HG03060 (cell line): ENCODE data around the gene SMIM33.
"Not testable (repeated sequence)": the region's sequence is repeated elsewhere in the genome, so short reads cannot be mapped to it uniquely, and the experiment has no call there.

ENCODE experiments used
- ATAC-seq: cut with Tn5 transposase; IDR thresholded peaks from one replicate; pipeline ENCODE4 v1.9.1; 2021; ENCODE audit warnings: low read depth, moderate number of reproducible peaks; ENCODE audit not compliant: unreplicated experiment

SMIM33 gene

GRCh38 chr5:139456776-139457175 lies 14.0 kb upstream of the SMIM33 start:
- no peak for ATAC-seq

GRCh38 chr5:139457241-139457640 lies 13.6 kb upstream of the SMIM33 start:
- no peak for ATAC-seq

- no peak for ATAC-seq
Observed at GRCh38 chr5:139457653-139458306, 13.0 kb upstream of the SMIM33 start.

GRCh38 chr5:139458580-139459407 lies 12.0 kb upstream of the SMIM33 start:
- ATAC-seq: no peak

- ATAC-seq: no peak
Observed at GRCh38 chr5:139459451-139459934, 11.3 kb upstream of the SMIM33 start.

- ATAC-seq: no peak
Observed at GRCh38 chr5:139460455-139460854, 10.3 kb upstream of the SMIM33 start.

- ATAC-seq: no peak
Observed at GRCh38 chr5:139461176-139461575, 9.6 kb upstream of the SMIM33 start.

GRCh38 chr5:139461698-139462097 lies 9.1 kb upstream of the SMIM33 start:
- no peak for ATAC-seq

- ATAC-seq: no peak
Observed at GRCh38 chr5:139462586-139463276, 8.1 kb upstream of the SMIM33 start, which contains the start of gene ECSCR. Gene ECSCR (minus strand): TSS chr5:139462743. CDS start chr5:139462670, 73 bp downstream.

GRCh38 chr5:139468421-139468931 lies 2.3 kb upstream of the SMIM33 start:
- no peak for ATAC-seq

GRCh38 chr5:139472386-139473030 lies 1.7 kb downstream of the SMIM33 start:
- ATAC-seq: no peak

- ATAC-seq: no peak
Observed at GRCh38 chr5:139473105-139473504, 2.3 kb downstream of the SMIM33 start.

GRCh38 chr5:139473565-139473964 lies 2.8 kb downstream of the SMIM33 start:
- ATAC-seq: no peak

- ATAC-seq: no peak
Observed at GRCh38 chr5:139474890-139475791, 4.3 kb downstream of the SMIM33 start.

- ATAC-seq: no peak
Observed at GRCh38 chr5:139475865-139476617, 5.2 kb downstream of the SMIM33 start.

GRCh38 chr5:139478657-139479423 lies 8.0 kb downstream of the SMIM33 start:
- not testable (repeated sequence) for ATAC-seq

GRCh38 chr5:139479729-139480128 lies 8.9 kb downstream of the SMIM33 start:
- not testable (repeated sequence) for ATAC-seq

GRCh38 chr5:139481122-139481533 lies 10.3 kb downstream of the SMIM33 start:
- ATAC-seq: no peak
